ENCODE data around the gene PCDHGA10. TPM values are rescaled to one million over a fixed set of nuclear protein-coding genes. Genes with fewer than 3 reads are reported as not detected.
"Not testable (repeated sequence)": the region's sequence is repeated elsewhere in the genome, so short reads cannot be mapped to it uniquely, and the experiment has no call there.

PCDHGA10 gene
- total RNA-seq, 2 donors from 2014 or later: 5.3 to 5.4 TPM

GRCh38 chr5:141413540-141414069, 818 bp downstream of the PCDHGA10 start:
- intact Hi-C loops (cut with DNase I): loop anchor here (10.0 kb wide), 1 partner anchor 101 kb away; no protein-coding TSS in a partner anchor
- no peak for ATAC-seq
- H3K36me3 ChIP-seq (replicated peaks in 1 of 2; ENCODE audit: insufficient read depth in 1 of 2, low read depth in 2 of 2): no peaks in the 10 kb centered on the region
- no peaks in the 10 kb centered on the region for H3K27me3 ChIP-seq
- DNase-seq: no peak
- no peak overlapping the region for H3K4me3 ChIP-seq
- peaks cover 0 to 70% (median 7%) of the 10 kb centered on the region in 3 donors for H3K9me3 ChIP-seq
- no peak overlapping the region for H3K27ac ChIP-seq
- TF ChIP-seq, protein P1, sequence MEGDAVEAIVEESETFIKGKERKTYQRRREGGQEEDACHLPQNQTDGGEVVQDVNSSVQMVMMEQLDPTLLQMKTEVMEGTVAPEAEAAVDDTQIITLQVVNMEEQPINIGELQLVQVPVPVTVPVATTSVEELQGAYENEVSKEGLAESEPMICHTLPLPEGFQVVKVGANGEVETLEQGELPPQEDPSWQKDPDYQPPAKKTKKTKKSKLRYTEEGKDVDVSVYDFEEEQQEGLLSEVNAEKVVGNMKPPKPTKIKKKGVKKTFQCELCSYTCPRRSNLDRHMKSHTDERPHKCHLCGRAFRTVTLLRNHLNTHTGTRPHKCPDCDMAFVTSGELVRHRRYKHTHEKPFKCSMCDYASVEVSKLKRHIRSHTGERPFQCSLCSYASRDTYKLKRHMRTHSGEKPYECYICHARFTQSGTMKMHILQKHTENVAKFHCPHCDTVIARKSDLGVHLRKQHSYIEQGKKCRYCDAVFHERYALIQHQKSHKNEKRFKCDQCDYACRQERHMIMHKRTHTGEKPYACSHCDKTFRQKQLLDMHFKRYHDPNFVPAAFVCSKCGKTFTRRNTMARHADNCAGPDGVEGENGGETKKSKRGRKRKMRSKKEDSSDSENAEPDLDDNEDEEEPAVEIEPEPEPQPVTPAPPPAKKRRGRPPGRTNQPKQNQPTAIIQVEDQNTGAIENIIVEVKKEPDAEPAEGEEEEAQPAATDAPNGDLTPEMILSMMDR (IDR thresholded peaks at IDR 0.05): no peak
- 18 to 23% methylated on average over 24 to 25 of the region's 25 CpGs for WGBS, 2 donors
- no peaks in the 10 kb centered on the region for H3K4me1 ChIP-seq

DNA sequence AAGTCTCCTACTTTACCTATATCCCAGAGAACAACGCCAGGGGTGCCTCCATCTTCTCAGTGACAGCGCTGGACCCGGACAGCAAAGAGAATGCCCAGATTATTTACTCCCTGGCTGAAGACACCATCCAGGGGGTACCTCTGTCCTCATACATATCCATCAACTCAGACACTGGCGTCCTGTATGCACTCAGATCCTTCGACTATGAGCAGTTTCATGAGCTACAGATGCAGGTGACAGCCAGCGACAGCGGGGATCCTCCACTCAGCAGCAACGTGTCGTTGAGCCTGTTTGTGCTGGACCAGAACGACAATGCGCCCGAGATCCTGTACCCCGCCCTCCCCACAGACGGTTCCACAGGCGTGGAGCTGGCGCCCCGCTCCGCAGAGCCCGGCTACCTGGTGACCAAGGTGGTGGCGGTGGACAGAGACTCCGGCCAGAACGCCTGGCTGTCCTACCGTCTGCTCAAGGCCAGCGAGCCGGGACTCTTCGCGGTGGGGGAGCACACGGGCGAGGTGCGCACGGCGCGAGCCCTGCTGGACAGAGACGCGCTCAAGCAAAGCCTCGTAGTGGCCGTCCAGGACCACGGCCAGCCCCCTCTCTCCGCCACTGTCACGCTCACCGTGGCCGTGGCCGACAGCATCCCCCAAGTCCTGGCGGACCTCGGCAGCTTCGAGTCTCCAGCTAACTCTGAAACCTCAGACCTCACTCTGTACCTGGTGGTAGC, 1.9 kb downstream of the PCDHGA10 start:
- intact Hi-C loops (cut with DNase I): loop anchor here (10.0 kb wide), 1 partner anchor 100 kb away; no protein-coding TSS in a partner anchor
- not testable (repeated sequence) for H3K27me3 ChIP-seq; H3K4me1 ChIP-seq; H3K27ac ChIP-seq; H3K36me3 ChIP-seq (replicated peaks in 1 of 2; ENCODE audit: insufficient read depth in 1 of 2, low read depth in 2 of 2); DNase-seq; ATAC-seq; H3K4me3 ChIP-seq
- 19 to 28% methylated on average over 26 to 46 of the region's 46 CpGs for whole genome bisulfite sequencing, 2 donors
- peaks cover 0 to 70% (median 9%) of the 10 kb centered on the region in 3 donors for H3K9me3 ChIP-seq

GRCh38 chr5:141415275-141415618, 2.5 kb downstream of the PCDHGA10 start:
- H3K4me3 ChIP-seq; ATAC-seq; DNase-seq; H3K27me3 ChIP-seq; H3K4me1 ChIP-seq; H3K36me3 ChIP-seq (replicated peaks in 1 of 2; ENCODE audit: insufficient read depth in 1 of 2, low read depth in 2 of 2); H3K27ac ChIP-seq: not testable (repeated sequence)
- intact Hi-C loops (cut with DNase I): loop anchor here (10.0 kb wide), 1 partner anchor 100 kb away; no protein-coding TSS in a partner anchor
- H3K9me3 ChIP-seq: peaks cover 0 to 70% (median 8%) of the 10 kb centered on the region in 3 donors
- WGBS, 2 donors: 13 to 30% methylated on average over 22 to 24 of the region's 24 CpGs

- H3K9me3 ChIP-seq: peaks cover 0 to 82% (median 8%) of the 10 kb centered on the region in 3 donors
- intact Hi-C loops (cut with DNase I): loop anchor here (10.0 kb wide), 1 partner anchor 97 kb away; no protein-coding TSS in a partner anchor
Observed at GRCh38 chr5:141417494-141418172, 4.8 kb downstream of the PCDHGA10 start, which contains the start of gene PCDHGB7. TSS of gene PCDHGB7 (plus strand) at chr5:141417677. CDS start at chr5:141417860, 183 bp downstream.

DNA sequence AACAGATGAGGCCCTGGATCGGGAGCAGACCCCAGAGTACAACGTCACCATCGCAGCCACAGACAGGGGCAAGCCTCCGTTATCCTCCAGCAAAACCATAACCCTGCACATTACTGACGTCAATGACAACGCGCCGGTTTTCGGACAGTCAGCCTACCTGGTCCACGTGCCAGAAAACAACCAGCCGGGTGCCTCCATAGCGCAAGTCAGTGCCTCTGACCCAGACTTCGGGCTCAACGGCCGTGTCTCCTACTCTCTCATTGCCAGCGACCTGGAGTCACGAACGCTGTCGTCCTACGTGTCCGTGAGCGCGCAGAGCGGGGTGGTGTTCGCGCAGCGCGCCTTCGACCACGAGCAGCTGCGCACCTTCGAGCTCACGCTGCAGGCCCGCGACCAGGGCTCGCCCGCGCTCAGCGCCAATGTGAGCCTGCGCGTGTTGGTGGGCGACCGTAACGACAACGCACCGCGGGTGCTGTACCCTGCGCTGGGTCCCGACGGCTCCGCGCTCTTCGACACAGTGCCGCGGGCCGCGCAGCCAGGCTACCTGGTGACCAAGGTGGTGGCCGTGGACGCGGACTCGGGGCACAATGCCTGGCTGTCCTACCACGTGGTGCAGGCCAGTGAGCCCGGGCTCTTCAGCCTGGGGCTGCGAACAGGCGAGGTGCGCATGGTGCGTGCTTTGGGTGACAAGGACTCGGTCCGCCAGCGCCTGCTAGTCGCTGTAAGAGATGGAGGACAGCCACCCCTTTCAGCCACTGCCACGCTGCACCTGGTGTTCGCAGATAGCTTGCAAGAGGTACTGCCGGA, 6.5 kb downstream of the PCDHGA10 start:
- TF ChIP-seq, protein P1 (IDR thresholded peaks at IDR 0.05): no peak
- TF ChIP-seq POLR2A (IDR thresholded peaks at IDR 0.05): no peak
- intact Hi-C loops (cut with DNase I): loop anchor here (10.0 kb wide), 1 partner anchor 96 kb away; no protein-coding TSS in a partner anchor
- H3K36me3 ChIP-seq (replicated peaks in 1 of 2; ENCODE audit: insufficient read depth in 1 of 2, low read depth in 2 of 2): no peaks in the 10 kb centered on the region
- H3K4me1 ChIP-seq: no peaks in the 10 kb centered on the region
- no peak for ATAC-seq
- no peak for DNase-seq
- H3K27me3 ChIP-seq: no peaks in the 10 kb centered on the region
- WGBS, 2 donors: 17 to 30% methylated on average over 4 to 74 of the region's 74 CpGs
- no peak overlapping the region for H3K4me3 ChIP-seq
- H3K27ac ChIP-seq: no peak overlapping the region
- H3K9me3 ChIP-seq: peaks cover 0 to 76% (median 11%) of the 10 kb centered on the region in 3 donors

More at GRCh38 chr5:141417494-141418172, 4.8 kb downstream of the PCDHGA10 start, which contains the start of gene PCDHGB7:
- peak within 1 kb of the TSS in 1 of 2 donors; percentile 4 for H3K4me3 ChIP-seq
- H3K27me3 ChIP-seq; H3K27ac ChIP-seq; H3K36me3 ChIP-seq (replicated peaks in 1 of 2; ENCODE audit: insufficient read depth in 1 of 2, low read depth in 2 of 2); H3K4me1 ChIP-seq: not testable (repeated sequence)
- TF ChIP-seq, protein P1 (IDR thresholded peaks at IDR 0.05): peak in 6 of 7 experiments; percentile 25 to 65 (median 60)
- WGBS, 2 donors: 5 to 9% methylated on average over 30 to 47 of the region's 47 CpGs
- peak; percentile 82 for ATAC-seq
- peak; percentile 54 to 72 (median 66) for DNase-seq
